Tibial nerve (tissue), 4 donors: ENCODE results near the gene MTCL1. TPM values are rescaled to one million over a fixed set of nuclear protein-coding genes. Genes with fewer than 3 reads are reported as not detected.

Source experiments
- DNase-seq, 2 donors: peaks; one replicate each; pipeline ENCODE4 v3.0.0-alpha.2; 2019; ENCODE audit warnings: low spot score in 2 of 2
- H3K27ac ChIP-seq, 4 donors: fragments of 200-600 bp; sonication (generic) in 3 of 4; one replicate each; pipeline ENCODE4 v1.5.1; 2017 to 2019; ENCODE audit warnings: mild to moderate bottlenecking in 1 of 4
- H3K27me3 ChIP-seq, 2 donors: fragments of 200-600 bp; sonication (generic) in 1 of 2; one replicate each; pipeline versions ENCODE4 v1.5.1 to v1.6.0; 2017 to 2019
- H3K36me3 ChIP-seq, 3 donors: fragments of 200-600 bp; sonication (generic); one replicate each; pipeline ENCODE4 v1.5.1; 2018 to 2019
- H3K4me1 ChIP-seq, 4 donors: fragments of 200-600 bp; sonication (generic) in 3 of 4; one replicate each; pipeline ENCODE4 v1.5.1; 2017 to 2019
- H3K4me3 ChIP-seq, 4 donors: fragments of 200-600 bp; sonication (generic) in 3 of 4; one replicate each; pipeline ENCODE4 v1.5.1; 2017 to 2019; ENCODE audit warnings: mild to moderate bottlenecking in 1 of 4, moderate library complexity in 1 of 4
- H3K9me3 ChIP-seq, 4 donors: fragments of 200-600 bp; sonication (generic) in 3 of 4; one replicate each; pipeline ENCODE4 v1.5.1; 2017 to 2019
- EP300 ChIP-seq, 2 donors: sonication (generic); formaldehyde crosslinking; IDR thresholded peaks; one replicate each; pipeline ENCODE4 v1.6.1; 2017; ENCODE audit warnings: antibody characterized with exemption in 2 of 2, mild to moderate bottlenecking in 1 of 2
- POLR2A ChIP-seq, 2 donors: fragments of 450-650 bp; IDR thresholded peaks; one replicate each; pipeline ENCODE4 v1.6.1; 2017; ENCODE audit warnings: antibody characterized with exemption in 2 of 2, mild to moderate bottlenecking in 2 of 2, moderate library complexity in 2 of 2
- WGBS, 2 donors: methylation state at CpG; one replicate each; pipeline ENCODE4 v1.1.5; 2018; 5-methylcytosine and 5-hydroxymethylcytosine counted together
- total RNA-seq, 4 donors: library from RNA; depleted of rRNA; stranded (reverse); fragments of >200 nt; gene quantifications; one replicate each; pipeline ENCODE4 v1.1.0, GENCODE V29; 2016
- TF ChIP-seq, protein P1 (sequence below), 5 experiments: fragments of 200-600 bp in 3 of 5; fragments of 450-650 bp in 2 of 5; sonication (generic) in 3 of 5; IDR thresholded peaks; one replicate each; pipeline ENCODE4 v1.5.1; 2016 to 2019; ENCODE audit warnings: antibody characterized with exemption in 5 of 5, mild to moderate bottlenecking in 3 of 5, moderate library complexity in 2 of 5

The MTCL1 gene
- total RNA-seq, 4 donors from 2014 or later, result 4.6 to 18.3 (median 5.3) TPM

GRCh38 chr18:8744038-8744437 lies 38.7 kb downstream of the MTCL1 start:
- no peak for DNase-seq
- no peaks in the 10 kb centered on the region for H3K9me3 ChIP-seq
- H3K4me3 ChIP-seq, result no peak overlapping the region
- 89 to 92% methylated on average over 7 of the region's 7 CpGs for WGBS, 2 donors
- H3K27ac ChIP-seq, result no peak overlapping the region
- H3K4me1 ChIP-seq, result no peaks in the 10 kb centered on the region
- H3K27me3 ChIP-seq, result no peaks in the 10 kb centered on the region
- H3K36me3 ChIP-seq, result peaks cover 0 to 6% (median 0%) of the 10 kb centered on the region in 3 donors
- no peak for TF ChIP-seq POLR2A (IDR thresholded peaks at IDR 0.05)
- TF ChIP-seq, protein P1, sequence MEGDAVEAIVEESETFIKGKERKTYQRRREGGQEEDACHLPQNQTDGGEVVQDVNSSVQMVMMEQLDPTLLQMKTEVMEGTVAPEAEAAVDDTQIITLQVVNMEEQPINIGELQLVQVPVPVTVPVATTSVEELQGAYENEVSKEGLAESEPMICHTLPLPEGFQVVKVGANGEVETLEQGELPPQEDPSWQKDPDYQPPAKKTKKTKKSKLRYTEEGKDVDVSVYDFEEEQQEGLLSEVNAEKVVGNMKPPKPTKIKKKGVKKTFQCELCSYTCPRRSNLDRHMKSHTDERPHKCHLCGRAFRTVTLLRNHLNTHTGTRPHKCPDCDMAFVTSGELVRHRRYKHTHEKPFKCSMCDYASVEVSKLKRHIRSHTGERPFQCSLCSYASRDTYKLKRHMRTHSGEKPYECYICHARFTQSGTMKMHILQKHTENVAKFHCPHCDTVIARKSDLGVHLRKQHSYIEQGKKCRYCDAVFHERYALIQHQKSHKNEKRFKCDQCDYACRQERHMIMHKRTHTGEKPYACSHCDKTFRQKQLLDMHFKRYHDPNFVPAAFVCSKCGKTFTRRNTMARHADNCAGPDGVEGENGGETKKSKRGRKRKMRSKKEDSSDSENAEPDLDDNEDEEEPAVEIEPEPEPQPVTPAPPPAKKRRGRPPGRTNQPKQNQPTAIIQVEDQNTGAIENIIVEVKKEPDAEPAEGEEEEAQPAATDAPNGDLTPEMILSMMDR (IDR thresholded peaks at IDR 0.05), result no peak
- no peak for TF ChIP-seq EP300 (IDR thresholded peaks at IDR 0.05)

DNA sequence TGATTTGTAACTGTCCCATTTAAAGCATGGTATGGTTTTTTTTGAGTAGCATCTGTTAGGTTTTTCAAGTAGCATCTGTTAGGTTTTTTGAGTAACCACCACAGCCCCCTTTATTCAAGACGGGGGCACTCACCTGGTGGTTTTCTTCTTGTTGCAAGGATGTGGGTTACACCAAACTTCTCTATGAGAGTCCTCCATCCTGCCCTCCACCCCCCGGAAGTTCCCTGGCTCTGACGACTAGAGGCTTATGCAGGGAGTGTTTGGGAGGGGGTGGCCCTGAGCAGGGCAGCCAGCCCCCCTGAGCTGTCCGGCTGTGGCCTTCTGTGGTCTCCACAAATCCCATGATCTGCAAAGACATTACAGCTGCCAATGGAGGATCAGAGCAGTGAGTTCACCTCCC lies 39.3 kb downstream of the MTCL1 start:
- Histone ChIP-seq H3K27ac (no peak overlapping the region), H3K4me3 (no peak overlapping the region), H3K9me3 (no peaks in the 10 kb centered on the region), H3K4me1 (no peaks in the 10 kb centered on the region), H3K27me3 (no peaks in the 10 kb centered on the region), H3K36me3 (peaks cover 0 to 6% (median 0%) of the 10 kb centered on the region in 3 donors)
- 64 to 71% methylated on average over 4 of the region's 4 CpGs for WGBS, 2 donors
- DNase-seq, result no peak
- no peak for TF ChIP-seq EP300 (IDR thresholded peaks at IDR 0.05)
- no peak for TF ChIP-seq POLR2A (IDR thresholded peaks at IDR 0.05)
- TF ChIP-seq, protein P1 (IDR thresholded peaks at IDR 0.05), result no peak

DNA sequence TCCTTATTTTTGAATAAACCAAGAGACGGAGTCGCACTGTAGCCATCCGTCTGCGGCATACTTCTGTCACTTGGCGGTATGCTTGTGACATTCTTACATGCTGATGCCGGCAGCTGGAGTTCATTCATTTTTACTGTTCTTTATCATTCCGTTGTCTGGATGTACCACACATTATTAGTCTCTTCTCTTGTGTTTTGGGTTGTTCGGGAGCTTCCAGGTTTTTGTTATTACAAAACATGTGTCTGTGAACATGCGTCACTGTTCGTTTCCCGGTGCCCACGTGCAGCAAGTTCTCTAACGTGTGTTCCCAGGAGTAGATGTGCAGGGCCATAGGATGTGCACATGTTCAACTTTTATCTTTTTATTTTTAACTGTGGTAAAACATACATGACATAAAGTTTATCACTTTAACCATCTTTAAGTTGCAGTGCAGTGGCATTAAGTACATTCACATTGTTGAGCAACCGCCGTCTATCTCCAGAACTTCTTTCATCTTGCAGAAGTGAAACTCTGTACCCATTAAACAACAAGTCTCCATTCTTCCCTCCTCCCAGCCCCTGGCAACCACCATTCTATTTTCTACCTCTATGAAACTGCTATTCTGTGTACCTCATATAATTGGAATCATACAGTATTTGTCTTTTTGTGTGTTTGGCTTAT lies 40.1 kb downstream of the MTCL1 start:
- Histone ChIP-seq H3K4me3 (no peak overlapping the region), H3K4me1 (no peaks in the 10 kb centered on the region), H3K27ac (no peak overlapping the region), H3K36me3 (peaks cover 0 to 6% (median 0%) of the 10 kb centered on the region in 3 donors), H3K9me3 (no peaks in the 10 kb centered on the region), H3K27me3 (no peaks in the 10 kb centered on the region)
- WGBS, 2 donors, result 84 to 87% methylated on average over 15 of the region's 15 CpGs
- TF ChIP-seq, protein P1 (IDR thresholded peaks at IDR 0.05), result no peak
- TF ChIP-seq POLR2A (IDR thresholded peaks at IDR 0.05) (no peak), EP300 (IDR thresholded peaks at IDR 0.05) (no peak)
- no peak for DNase-seq

GRCh38 chr18:8747440-8747937 lies 42.1 kb downstream of the MTCL1 start:
- 60 to 78% methylated on average over 6 of the region's 6 CpGs for WGBS, 2 donors
- H3K27me3 ChIP-seq, result no peaks in the 10 kb centered on the region
- TF ChIP-seq, protein P1 (IDR thresholded peaks at IDR 0.05), result no peak
- TF ChIP-seq POLR2A (IDR thresholded peaks at IDR 0.05) (no peak), EP300 (IDR thresholded peaks at IDR 0.05) (no peak)
- H3K9me3 ChIP-seq, result no peaks in the 10 kb centered on the region
- H3K4me1 ChIP-seq, result no peaks in the 10 kb centered on the region
- H3K36me3 ChIP-seq, result peaks cover 0 to 6% (median 0%) of the 10 kb centered on the region in 3 donors
- H3K4me3 ChIP-seq, result no peak overlapping the region
- DNase-seq, result no peak
- no peak overlapping the region for H3K27ac ChIP-seq

- TF ChIP-seq POLR2A (IDR thresholded peaks at IDR 0.05) (no peak), EP300 (IDR thresholded peaks at IDR 0.05) (no peak)
- TF ChIP-seq, protein P1 (IDR thresholded peaks at IDR 0.05), result no peak
- Histone ChIP-seq H3K27ac (no peak overlapping the region), H3K9me3 (no peaks in the 10 kb centered on the region), H3K4me3 (no peak overlapping the region), H3K36me3 (peaks cover 0 to 6% (median 0%) of the 10 kb centered on the region in 3 donors), H3K4me1 (no peaks in the 10 kb centered on the region), H3K27me3 (no peaks in the 10 kb centered on the region)
- WGBS, 2 donors, result 93 to 99% methylated on average over 6 of the region's 6 CpGs
- no peak for DNase-seq
Observed at GRCh38 chr18:8749492-8749891, 44.1 kb downstream of the MTCL1 start.
